ENCODE results near the gene PFDN4. TPM values are rescaled to one million over a fixed set of nuclear protein-coding genes. Genes with fewer than 3 reads are reported as not detected.

Gene PFDN4
- 149 TPM for polyA plus RNA-seq (2013, experiment 1 of 2)
- 155 TPM for polyA plus RNA-seq (2013, experiment 2 of 2)

GRCh38 chr20:54207743-54208547 is at the start of gene PFDN4:
Gene PFDN4 (plus strand): TSS chr20:54208087. CDS start chr20:54208101, 14 bp downstream.
- Histone ChIP-seq H2BK5ac (ENCODE audit: low read length) (peak within 1 kb of the TSS; percentile 97), H2BK12ac (ENCODE audit: low read length) (no peak within 1 kb of the TSS), H3K9me3 (replicated peaks in 1 of 2; ENCODE audit: control insufficient read depth in 2 of 2, insufficient read depth in 1 of 2, low read depth in 1 of 2, low read length in 2 of 2) (peaks cover 0 to 4% of the 10 kb centered on the region in 2 donors), H3K27ac (replicated peaks; ENCODE audit: low read length) (peak within 1 kb of the TSS; percentile 87), H4K91ac (ENCODE audit: low read depth, low read length, poor library complexity) (peak within 1 kb of the TSS; percentile 38), H3K4me3 (ENCODE audit: low read length in 2 of 2) (peak within 1 kb of the TSS; percentile 90 to 93), H4K8ac (ENCODE audit: low read depth, low read length) (no peak within 1 kb of the TSS), H2AK5ac (ENCODE audit: low read depth, low read length) (peak within 1 kb of the TSS; percentile 85), H2BK120ac (ENCODE audit: low read depth, low read length) (no peak within 1 kb of the TSS), H3K4me2 (ENCODE audit: insufficient read depth, low read length, poor library complexity, severe bottlenecking) (peak within 1 kb of the TSS; percentile 71), H3K36me3 (replicated peaks in 1 of 2; ENCODE audit: control insufficient read depth in 2 of 2, insufficient read depth in 2 of 2, low read length in 2 of 2) (peaks cover 0 to 26% of the 10 kb centered on the region in 2 donors), H3K9ac (ENCODE audit: low read depth, low read length, poor library complexity) (peak within 1 kb of the TSS; percentile 94), H3K18ac (ENCODE audit: low read length) (peak within 1 kb of the TSS; percentile 100), H2AFZ (ENCODE audit: low read length) (peak within 1 kb of the TSS; percentile 97), H3K27me3 (ENCODE audit: control insufficient read depth in 3 of 3, insufficient read depth in 3 of 3, low read depth in 1 of 3, low read length in 3 of 3) (peaks cover 0 to 5% (median 0%) of the 10 kb centered on the region in 3 experiments), H3K23ac (ENCODE audit: low read depth, low read length, poor library complexity) (peak within 1 kb of the TSS; percentile 56), H3K4me1 (ENCODE audit: control insufficient read depth in 2 of 2, insufficient read depth in 1 of 2, low read depth in 1 of 2, low read length in 2 of 2) (peaks cover 3 to 5% of the 10 kb centered on the region in 2 donors), H3K14ac (ENCODE audit: low read length) (no peak within 1 kb of the TSS), H3K4ac (ENCODE audit: low read length) (no peak within 1 kb of the TSS), H3K79me1 (ENCODE audit: low read depth, low read length) (no peaks in the 10 kb centered on the region), H2BK15ac (ENCODE audit: low read length) (no peak within 1 kb of the TSS)
- no CpG with 5 or more reads among the region's 76 CpGs for WGBS, 2 donors (ENCODE audit: extremely low coverage in 2 of 2, insufficient read length in 2 of 2, insufficient replicate concordance in 1 of 2)
- peak; percentile 82 for DNase-seq (ENCODE audit: low spot score)

- no CpG with 5 or more reads among the region's 3 CpGs for WGBS, 2 donors (ENCODE audit: extremely low coverage in 2 of 2, insufficient read length in 2 of 2, insufficient replicate concordance in 1 of 2)
- Histone ChIP-seq H3K4me3 (ENCODE audit: low read length in 2 of 2) (no peak overlapping the region), H3K79me1 (ENCODE audit: low read depth, low read length) (no peaks in the 10 kb centered on the region), H2AK5ac (ENCODE audit: low read depth, low read length) (no peak overlapping the region), H3K4me1 (ENCODE audit: control insufficient read depth in 2 of 2, insufficient read depth in 1 of 2, low read depth in 1 of 2, low read length in 2 of 2) (no peaks in the 10 kb centered on the region), H2BK5ac (ENCODE audit: low read length) (no peak overlapping the region), H2AFZ (ENCODE audit: low read length) (no peak overlapping the region), H4K91ac (ENCODE audit: low read depth, low read length, poor library complexity) (no peak overlapping the region), H3K9ac (ENCODE audit: low read depth, low read length, poor library complexity) (no peak overlapping the region), H3K27me3 (ENCODE audit: control insufficient read depth in 3 of 3, insufficient read depth in 3 of 3, low read depth in 1 of 3, low read length in 3 of 3) (peaks cover 0 to 50% (median 0%) of the 10 kb centered on the region in 3 experiments), H2BK15ac (ENCODE audit: low read length) (no peak overlapping the region), H3K36me3 (replicated peaks in 1 of 2; ENCODE audit: control insufficient read depth in 2 of 2, insufficient read depth in 2 of 2, low read length in 2 of 2) (no peaks in the 10 kb centered on the region), H3K18ac (ENCODE audit: low read length) (no peak overlapping the region), H2BK120ac (ENCODE audit: low read depth, low read length) (no peak overlapping the region), H3K4me2 (ENCODE audit: insufficient read depth, low read length, poor library complexity, severe bottlenecking) (no peak overlapping the region), H3K14ac (ENCODE audit: low read length) (no peak overlapping the region), H3K4ac (ENCODE audit: low read length) (no peak overlapping the region), H2BK12ac (ENCODE audit: low read length) (no peak overlapping the region), H3K23ac (ENCODE audit: low read depth, low read length, poor library complexity) (no peak overlapping the region), H3K27ac (replicated peaks; ENCODE audit: low read length) (no peak overlapping the region), H4K8ac (ENCODE audit: low read depth, low read length) (no peak overlapping the region), H3K9me3 (replicated peaks in 1 of 2; ENCODE audit: control insufficient read depth in 2 of 2, insufficient read depth in 1 of 2, low read depth in 1 of 2, low read length in 2 of 2) (no peaks in the 10 kb centered on the region)
- DNase-seq (ENCODE audit: low spot score): no peak
These were observed 49.7 kb upstream of the PFDN4 start for GRCh38 chr20:54158226-54158625.

- H3K36me3 ChIP-seq (replicated peaks in 1 of 2; ENCODE audit: control insufficient read depth in 2 of 2, insufficient read depth in 2 of 2, low read length in 2 of 2): no peaks in the 10 kb centered on the region
- no peak overlapping the region for H2BK12ac ChIP-seq (ENCODE audit: low read length)
- no peak overlapping the region for H3K4me3 ChIP-seq (ENCODE audit: low read length in 2 of 2)
- no peak overlapping the region for H3K4me2 ChIP-seq (ENCODE audit: insufficient read depth, low read length, poor library complexity, severe bottlenecking)
- no peak overlapping the region for H2BK120ac ChIP-seq (ENCODE audit: low read depth, low read length)
- no peak overlapping the region for H2AFZ ChIP-seq (ENCODE audit: low read length)
- no peak overlapping the region for H3K27ac ChIP-seq (replicated peaks; ENCODE audit: low read length)
- no peak overlapping the region for H4K91ac ChIP-seq (ENCODE audit: low read depth, low read length, poor library complexity)
- H3K14ac ChIP-seq (ENCODE audit: low read length): no peak overlapping the region
- no peaks in the 10 kb centered on the region for H3K4me1 ChIP-seq (ENCODE audit: control insufficient read depth in 2 of 2, insufficient read depth in 1 of 2, low read depth in 1 of 2, low read length in 2 of 2)
- H3K9ac ChIP-seq (ENCODE audit: low read depth, low read length, poor library complexity): no peak overlapping the region
- H3K79me1 ChIP-seq (ENCODE audit: low read depth, low read length): no peaks in the 10 kb centered on the region
- H3K23ac ChIP-seq (ENCODE audit: low read depth, low read length, poor library complexity): no peak overlapping the region
- H2BK5ac ChIP-seq (ENCODE audit: low read length): no peak overlapping the region
- H3K18ac ChIP-seq (ENCODE audit: low read length): no peak overlapping the region
- no CpG with 5 or more reads among the region's 8 CpGs for WGBS, 2 donors (ENCODE audit: extremely low coverage in 2 of 2, insufficient read length in 2 of 2, insufficient replicate concordance in 1 of 2)
- no peak overlapping the region for H4K8ac ChIP-seq (ENCODE audit: low read depth, low read length)
- no peak overlapping the region for H2BK15ac ChIP-seq (ENCODE audit: low read length)
- no peak overlapping the region for H2AK5ac ChIP-seq (ENCODE audit: low read depth, low read length)
- no peak for DNase-seq (ENCODE audit: low spot score)
- no peak overlapping the region for H3K4ac ChIP-seq (ENCODE audit: low read length)
- no peaks in the 10 kb centered on the region for H3K9me3 ChIP-seq (replicated peaks in 1 of 2; ENCODE audit: control insufficient read depth in 2 of 2, insufficient read depth in 1 of 2, low read depth in 1 of 2, low read length in 2 of 2)
- H3K27me3 ChIP-seq (ENCODE audit: control insufficient read depth in 3 of 3, insufficient read depth in 3 of 3, low read depth in 1 of 3, low read length in 3 of 3): peaks cover 0 to 50% (median 0%) of the 10 kb centered on the region in 3 experiments
These were observed 49.0 kb upstream of the PFDN4 start for GRCh38 chr20:54158856-54159418.
